H1 (cell line): ENCODE data around the gene UQCRQ. TPM values are rescaled to one million over a fixed set of nuclear protein-coding genes. Genes with fewer than 3 reads are reported as not detected.

Experiments used
- CTCF ChIA-PET: fragments of 300-600 bp; sonication (Branson Sonifier 250); formaldehyde crosslinking; loops from one replicate; lab custom pipeline; 2021; ENCODE audit not compliant: partially characterized antibody; lab: Charles Lee
- POLR2A ChIA-PET: fragments of 300-600 bp; sonication (Branson Sonifier 250); formaldehyde crosslinking; loops from one replicate; lab custom pipeline; 2021; ENCODE audit warnings: inconsistent platforms; ENCODE audit not compliant: partially characterized antibody; lab: Charles Lee
- DNase-seq, 2 experiments: peaks; one replicate each; pipeline versions ENCODE4 v3.0.0 to v3.0.0-alpha.2; 2010 to 2022; ENCODE audit warnings: low spot score in 2 of 2, low read depth in 1 of 2, mixed read lengths in 1 of 2
- FAIRE-seq: peaks from 2 replicates; lab custom pipeline; 2011; peaks lifted over from hg19 to GRCh38; lab: Jason Lieb, UNC
- H2AFZ ChIP-seq: 2 replicates; pipeline ENCODE4 v1.8.1; 2012; ENCODE audit warnings: low read length, inconsistent platforms
- H2AK5ac ChIP-seq: 2 replicates; pipeline ENCODE4 v1.6.1; 2013; ENCODE audit warnings: low read depth, low read length
- H2BK120ac ChIP-seq: replicated peaks from 2 replicates; pipeline ENCODE3; 2013; ENCODE audit warnings: low read depth, low read length, inconsistent platforms
- H2BK12ac ChIP-seq: 2 replicates; pipeline ENCODE4 v1.6.1; 2013; ENCODE audit warnings: low read depth, low read length
- H2BK15ac ChIP-seq: 2 replicates; pipeline ENCODE4 v1.6.1; 2013; ENCODE audit warnings: low read length
- H2BK20ac ChIP-seq: 2 replicates; pipeline ENCODE4 v1.6.1; 2013; ENCODE audit warnings: low read length
- H2BK5ac ChIP-seq: 2 replicates; pipeline ENCODE4 v1.6.1; 2013; ENCODE audit warnings: low read depth, low read length
- H3K14ac ChIP-seq: 2 replicates; pipeline ENCODE4 v1.6.1; 2013; ENCODE audit warnings: inconsistent platforms; ENCODE audit not compliant: insufficient read length
- H3K18ac ChIP-seq: 2 replicates; pipeline ENCODE4 v1.6.1; 2013; ENCODE audit warnings: low read length; ENCODE audit errors: extremely low read depth
- H3K23ac ChIP-seq: 2 replicates; pipeline ENCODE4 v1.6.1; 2013; ENCODE audit warnings: inconsistent platforms; ENCODE audit not compliant: insufficient read length
- H3K23me2 ChIP-seq: 2 replicates; pipeline ENCODE4 v1.6.1; 2013; ENCODE audit warnings: low read depth, low read length
- H3K27ac ChIP-seq: 2 replicates; pipeline ENCODE4 v1.6.1; 2011; ENCODE audit warnings: low read depth, low read length, inconsistent platforms
- H3K27me3 ChIP-seq, 4 experiments: replicated peaks in 1 of 4; 1 replicate in 1 of 4; 2 replicates in 3 of 4; pipeline versions ENCODE4 v1.6.1 to v1.8.1; 2011 to 2013; ENCODE audit warnings: low read length in 3 of 4, mild to moderate bottlenecking in 3 of 4, inconsistent platforms in 2 of 4, mixed read lengths in 2 of 4, moderate library complexity in 1 of 4; ENCODE audit not compliant: control insufficient read depth in 3 of 4, insufficient read depth in 3 of 4; ENCODE audit errors: extremely low read depth in 1 of 4
- H3K36me3 ChIP-seq, 4 experiments: 2 replicates each; pipeline versions ENCODE4 v1.6.1 to v1.8.1; 2011 to 2013; ENCODE audit warnings: mild to moderate bottlenecking in 4 of 4, low read length in 3 of 4, moderate library complexity in 2 of 4, control low read depth in 1 of 4, inconsistent platforms in 1 of 4; ENCODE audit not compliant: insufficient read depth in 4 of 4, control insufficient read depth in 2 of 4
- H3K4ac ChIP-seq: replicated peaks from 2 replicates; pipeline ENCODE3; 2013; ENCODE audit warnings: low read length, low read depth, mixed read lengths, inconsistent platforms; ENCODE audit not compliant: insufficient read length
- H3K4me1 ChIP-seq, 4 experiments: replicated peaks in 1 of 4; 1 replicate in 1 of 4; 2 replicates in 3 of 4; pipeline versions ENCODE4 v1.6.1 to v1.8.1; 2011 to 2013; ENCODE audit warnings: low read length in 3 of 4, inconsistent platforms in 2 of 4, mixed read lengths in 1 of 4; ENCODE audit not compliant: insufficient read depth in 4 of 4, control insufficient read depth in 3 of 4
- H3K4me2 ChIP-seq, 2 experiments: 2 replicates each; pipeline versions ENCODE4 v1.6.1 to v1.8.1; 2011 to 2013; ENCODE audit warnings: low read depth in 2 of 2, low read length in 2 of 2, control low read depth in 1 of 2, inconsistent platforms in 1 of 2, mild to moderate bottlenecking in 1 of 2; ENCODE audit not compliant: insufficient read depth in 1 of 2
- H3K4me3 ChIP-seq, 4 experiments: fragments of 200-600, 300-600 bp in 1 of 4; sonication (generic), shearing (Covaris generic), sonication (Bioruptor Twin) in 1 of 4; 2 replicates each; pipeline versions ENCODE4 v1.5.1 to v1.8.1; 2011 to 2016; ENCODE audit warnings: low read length in 4 of 4, low read depth in 3 of 4, control low read depth in 2 of 4, inconsistent platforms in 2 of 4, mild to moderate bottlenecking in 2 of 4, mixed read lengths in 1 of 4, moderate library complexity in 1 of 4; ENCODE audit not compliant: insufficient read depth in 2 of 4; ENCODE audit errors: extremely low read depth in 1 of 4
- H3K56ac ChIP-seq: replicated peaks from 2 replicates; pipeline ENCODE3; 2013; ENCODE audit warnings: low read depth, mild to moderate bottlenecking, mixed read lengths, low read length, inconsistent platforms; ENCODE audit not compliant: insufficient read length
- H3K79me1 ChIP-seq: 2 replicates; pipeline ENCODE4 v1.6.1; 2013; ENCODE audit warnings: low read depth, low read length, control low read depth
- H3K79me2 ChIP-seq, 2 experiments: 2 replicates each; pipeline versions ENCODE4 v1.6.1 to v1.8.1; 2012 to 2013; ENCODE audit warnings: low read length in 2 of 2, mild to moderate bottlenecking in 2 of 2, inconsistent platforms in 1 of 2; ENCODE audit not compliant: insufficient read depth in 2 of 2, control insufficient read depth in 1 of 2
- H3K9ac ChIP-seq, 4 experiments: replicated peaks in 1 of 4; 1 replicate in 1 of 4; 2 replicates in 3 of 4; pipeline versions ENCODE4 v1.6.1 to v1.8.1; 2011 to 2013; ENCODE audit warnings: low read depth in 3 of 4, low read length in 3 of 4, control low read depth in 2 of 4, mild to moderate bottlenecking in 2 of 4, moderate library complexity in 2 of 4, inconsistent platforms in 1 of 4; ENCODE audit errors: extremely low read depth in 1 of 4
- H3K9me3 ChIP-seq, 2 experiments: 2 replicates each; pipeline versions ENCODE4 v1.6.1 to v1.8.1; 2012 to 2013; ENCODE audit warnings: mild to moderate bottlenecking in 2 of 2, moderate library complexity in 2 of 2, control low read depth in 1 of 2, inconsistent platforms in 1 of 2, low read depth in 1 of 2, low read length in 1 of 2, mixed read lengths in 1 of 2; ENCODE audit not compliant: insufficient read depth in 2 of 2
- H4K20me1 ChIP-seq, 2 experiments: replicated peaks in 1 of 2; 2 replicates each; pipeline versions ENCODE3 to v1.8.1; 2011 to 2013; ENCODE audit warnings: inconsistent platforms in 2 of 2, low read length in 2 of 2, mild to moderate bottlenecking in 1 of 2; ENCODE audit not compliant: insufficient read depth in 2 of 2, control insufficient read depth in 1 of 2
- H4K5ac ChIP-seq: 2 replicates; pipeline ENCODE4 v1.6.1; 2013; ENCODE audit warnings: low read length, low read depth, mixed read lengths, inconsistent platforms; ENCODE audit not compliant: insufficient read length
- H4K8ac ChIP-seq: 2 replicates; pipeline ENCODE4 v1.8.0; 2013; ENCODE audit warnings: mild to moderate bottlenecking, moderate library complexity, low read length, inconsistent platforms; ENCODE audit not compliant: insufficient read depth; ENCODE audit errors: extremely low read depth
- H4K91ac ChIP-seq: replicated peaks from 2 replicates; pipeline ENCODE3; 2013; ENCODE audit warnings: low read length, mixed read lengths, inconsistent platforms; ENCODE audit not compliant: insufficient read length
- SRF ChIP-seq: IDR thresholded peaks from 2 replicates; pipeline ENCODE4 v1.6.1; 2011; ENCODE audit warnings: mild to moderate bottlenecking, low read depth, low read length, moderate library complexity
- ZNF274 ChIP-seq: IDR thresholded peaks from 2 replicates; pipeline ENCODE4 v1.7.0; 2012; ENCODE audit warnings: low read length, borderline replicate concordance; ENCODE audit errors: extremely low read depth
- WGBS, 2 experiments: shearing (Covaris generic) in 1 of 2; methylation state at CpG; one replicate each; pipeline versions ENCODE4 v1.1.6 to v1.1.7; 2013 to 2015; ENCODE audit warnings: low lambda C conversion rate in 2 of 2, mixed read lengths in 2 of 2, inconsistent platforms in 1 of 2, low coverage in 1 of 2, missing lambda C conversion rate in 1 of 2; ENCODE audit not compliant: insufficient replicate concordance in 2 of 2, insufficient coverage in 1 of 2, insufficient read length in 1 of 2; ENCODE audit errors: extremely low coverage in 1 of 2, missing lambda C conversion rate in 1 of 2; 5-methylcytosine and 5-hydroxymethylcytosine counted together
- polyA plus RNA-seq, 7 experiments: library from polyadenylated mRNA; depleted of rRNA in 3 of 7; stranded (reverse) in 5 of 7; unstranded in 2 of 7; fragments of >200 nt in 5 of 7; fragments of 200-250 nt in 2 of 7; gene quantifications; 1 replicate in 5 of 7; 2 replicates in 1 of 7; 4 replicates in 1 of 7; pipeline versions ENCODE4 v1.2.1 to v1.2.3, GENCODE V29; 2011 to 2013; ENCODE audit warnings: missing spikeins in 2 of 7, mixed read lengths in 2 of 7
- total RNA-seq: library from RNA; stranded (reverse); fragmentation: NEBNext Ultra II Directional; extraction: Animal tissue kit (Norgen Biotek cat#: 25700); gene quantifications from 2 replicates; pipeline ENCODE4 v1.2.1, GENCODE V29; 2021

UQCRQ gene
- total and polyA plus RNA-seq, 2 of the 8 experiments (the other 6 are each of a cell fraction or from before 2014, with no cell fraction given): 177 to 293 TPM

DNA sequence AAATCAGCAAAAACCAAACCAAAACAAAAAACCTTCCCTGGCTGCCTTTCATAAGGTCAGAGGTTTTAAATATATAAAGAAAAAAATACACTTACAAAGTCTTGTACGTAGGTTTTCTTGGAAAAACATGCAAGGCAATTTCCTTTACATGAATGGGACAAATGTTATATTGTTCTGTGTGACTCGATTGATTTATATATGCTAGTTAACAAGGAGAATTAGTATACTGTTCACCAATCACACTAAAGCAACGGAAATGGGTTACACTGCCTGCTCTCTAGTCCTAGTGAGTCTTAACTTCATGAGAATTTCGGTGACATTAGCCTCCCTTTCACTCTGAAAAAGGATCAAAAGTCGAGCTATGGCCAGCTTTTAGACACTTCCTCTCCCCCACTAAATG lies 5.7 kb upstream of the UQCRQ start:
- no peak overlapping the region for H3K23ac ChIP-seq
- no peak overlapping the region for H3K14ac ChIP-seq
- no peak overlapping the region for H3K9ac ChIP-seq
- CTCF ChIA-PET: interaction anchor here (1.3 to 32.2 kb wide), 5 partner anchors 12 to 333 kb away, joined by 3 to 465 read pairs (median 6); partner anchors contain the start of gene SHROOM1
- H3K36me3 ChIP-seq: no peaks in the 10 kb centered on the region
- no peak overlapping the region for H4K8ac ChIP-seq
- no peak overlapping the region for H2BK5ac ChIP-seq
- no peak overlapping the region for H2BK120ac ChIP-seq
- H4K20me1 ChIP-seq: no peaks in the 10 kb centered on the region
- no peak overlapping the region for H3K56ac ChIP-seq
- peaks cover 2 to 5% (median 4%) of the 10 kb centered on the region in 4 experiments; a peak in 5 of 7 replicates for H3K4me1 ChIP-seq
- H3K9me3 ChIP-seq: no peaks in the 10 kb centered on the region
- H4K5ac ChIP-seq: no peak overlapping the region
- no peak overlapping the region for H3K27ac ChIP-seq
- no peak overlapping the region for H2AK5ac ChIP-seq
- no peak overlapping the region for H3K4me3 ChIP-seq
- POLR2A ChIA-PET: interaction anchor here (0.8 to 1.4 kb wide), 3 partner anchors 30 to 90 kb away, joined by 3 to 4 read pairs (median 3); no protein-coding TSS in a partner anchor
- no peak overlapping the region for H3K4me2 ChIP-seq
- no peak for FAIRE-seq
- H2AFZ ChIP-seq: no peak overlapping the region
- no peak overlapping the region for H2BK15ac ChIP-seq
- no peaks in the 10 kb centered on the region for H3K79me1 ChIP-seq
- no peak overlapping the region for H2BK12ac ChIP-seq
- H3K79me2 ChIP-seq: no peaks in the 10 kb centered on the region
- H3K4ac ChIP-seq: no peak overlapping the region
- 73% methylated on average over 5 of the region's 5 CpGs; no CpG with 5 or more reads in 1 of the 2 experiments for WGBS, 2 experiments
- peaks cover 3% of the 10 kb centered on the region for H3K23me2 ChIP-seq
- no peak overlapping the region for H3K18ac ChIP-seq
- no peak overlapping the region for H2BK20ac ChIP-seq
- DNase-seq: no peak
- H4K91ac ChIP-seq: no peak overlapping the region
- no peaks in the 10 kb centered on the region for H3K27me3 ChIP-seq
- TF ChIP-seq SRF (no peak), ZNF274 (no peak)
